Measurements from ENCODE around the gene STK11.
"Not testable (repeated sequence)": the region's sequence is repeated elsewhere in the genome, so short reads cannot be mapped to it uniquely, and the experiment has no call there.

Gene STK11

GRCh38 chr19:1208830-1209229, 3.3 kb downstream of the STK11 start:
- DNase-seq (ENCODE audit: low read depth in 2 of 2): not testable (repeated sequence)

GRCh38 chr19:1210227-1210538, 4.6 kb downstream of the STK11 start:
- DNase-seq (ENCODE audit: low read depth in 2 of 2): no peak

- no peak for DNase-seq (ENCODE audit: low read depth in 2 of 2)
Observed at GRCh38 chr19:1211494-1212234, 6.1 kb downstream of the STK11 start.

- DNase-seq (ENCODE audit: low read depth in 2 of 2): no peak
Observed at GRCh38 chr19:1213391-1214286, 8.1 kb downstream of the STK11 start.

- no peak for DNase-seq (ENCODE audit: low read depth in 2 of 2)
Observed at GRCh38 chr19:1214299-1214861, 8.8 kb downstream of the STK11 start.

- DNase-seq (ENCODE audit: low read depth in 2 of 2): no peak
Observed at GRCh38 chr19:1214862-1215731, 9.5 kb downstream of the STK11 start.

GRCh38 chr19:1216756-1217155, 11.2 kb downstream of the STK11 start:
- no peak for DNase-seq (ENCODE audit: low read depth in 2 of 2)

GRCh38 chr19:1217366-1217765, 11.8 kb downstream of the STK11 start:
- no peak for DNase-seq (ENCODE audit: low read depth in 2 of 2)

GRCh38 chr19:1218751-1219567, 13.4 kb downstream of the STK11 start:
- DNase-seq (ENCODE audit: low read depth in 2 of 2): no peak

GRCh38 chr19:1219786-1220476, 14.4 kb downstream of the STK11 start:
- no peak for DNase-seq (ENCODE audit: low read depth in 2 of 2)

GRCh38 chr19:1220477-1220930, 14.9 kb downstream of the STK11 start:
- DNase-seq (ENCODE audit: low read depth in 2 of 2): no peak

GRCh38 chr19:1220976-1221903, 15.7 kb downstream of the STK11 start:
- DNase-seq (ENCODE audit: low read depth in 2 of 2): no peak

- no peak for DNase-seq (ENCODE audit: low read depth in 2 of 2)
Observed at GRCh38 chr19:1221904-1222255, 16.3 kb downstream of the STK11 start.

GRCh38 chr19:1222394-1222793, 16.8 kb downstream of the STK11 start:
- no peak for DNase-seq (ENCODE audit: low read depth in 2 of 2)

GRCh38 chr19:1223018-1223855, 17.7 kb downstream of the STK11 start:
- no peak for DNase-seq (ENCODE audit: low read depth in 2 of 2)

- no peak for DNase-seq (ENCODE audit: low read depth in 2 of 2)
Observed at GRCh38 chr19:1224047-1224825, 18.7 kb downstream of the STK11 start.

GRCh38 chr19:1224847-1225246, 19.3 kb downstream of the STK11 start:
- no peak for DNase-seq (ENCODE audit: low read depth in 2 of 2)

Data from stimulated activated CD8-positive, alpha-beta memory T cell treated with anti-CD3 and anti-CD28 coated beads, Interleukin-15, amount 100 ng/mL, for 48 hours (primary cell).